Endothelial cell of umbilical vein (primary cell): ENCODE data around the gene FZD7. TPM values are rescaled to one million over a fixed set of nuclear protein-coding genes. Genes with fewer than 3 reads are reported as not detected.

Experiments
- BruUV-seq: library from RNA; stranded (reverse); fragments of 400-500 nt; replicated peaks from 2 replicates; lab custom pipeline; 2021; lab: Mats Ljungman, UMichigan
- CTCF ChIA-PET: fragments of 300-600, 350-600 bp; sonication (Branson Sonifier 250); formaldehyde crosslinking; loops from one replicate; lab custom pipeline; 2021; ENCODE audit warnings: antibody characterized with exemption, inconsistent platforms; lab: Charles Lee
- POLR2A ChIA-PET: fragments of 300-600, 350-600 bp; sonication (Branson Sonifier 250); formaldehyde crosslinking; loops from one replicate; lab custom pipeline; 2021; ENCODE audit warnings: antibody characterized with exemption, inconsistent platforms; lab: Charles Lee
- DNase-seq: peaks from one replicate; pipeline ENCODE4 v3.0.0-alpha.2; 2011; ENCODE audit warnings: low read depth, low spot score
- FAIRE-seq: peaks from 2 replicates; lab custom pipeline; 2011; peaks lifted over from hg19 to GRCh38; lab: Jason Lieb, UNC
- H2AFZ ChIP-seq: 2 replicates; pipeline ENCODE4 v1.6.0; 2012; ENCODE audit warnings: low read depth, low read length, control low read depth, inconsistent platforms
- H3K27ac ChIP-seq: 2 replicates; pipeline ENCODE4 v1.5.1; 2011; ENCODE audit warnings: low read depth, mild to moderate bottlenecking, control low read depth, low read length, moderate library complexity; ENCODE audit not compliant: insufficient read depth
- H3K27me3 ChIP-seq, 2 experiments: 2 replicates each; pipeline versions ENCODE4 v1.6.0 to v1.6.1; 2011; ENCODE audit warnings: low read length in 2 of 2, mixed read lengths in 1 of 2; ENCODE audit not compliant: control insufficient read depth in 2 of 2, insufficient read depth in 2 of 2
- H3K36me3 ChIP-seq, 2 experiments: 2 replicates in 1 of 2; 3 replicates in 1 of 2; pipeline ENCODE4 v1.5.1; 2011; ENCODE audit warnings: low read length in 2 of 2, mild to moderate bottlenecking in 1 of 2, moderate library complexity in 1 of 2; ENCODE audit not compliant: control insufficient read depth in 2 of 2, insufficient read depth in 2 of 2; ENCODE audit errors: extremely low read depth in 1 of 2
- H3K4me1 ChIP-seq: 3 replicates; pipeline ENCODE4 v1.5.1; 2011; ENCODE audit warnings: mild to moderate bottlenecking, low read length; ENCODE audit not compliant: control insufficient read depth, insufficient read depth; ENCODE audit errors: extremely low read depth
- H3K4me2 ChIP-seq: 2 replicates; pipeline ENCODE4 v1.6.1; 2011; ENCODE audit warnings: low read length, control low read depth, mixed read lengths; ENCODE audit not compliant: insufficient read depth
- H3K4me3 ChIP-seq, 3 experiments: fragments of 200-600 bp in 1 of 3; sonication (generic), shearing (Covaris generic) in 1 of 3; replicated peaks in 1 of 3; 2 replicates each; pipeline ENCODE4 v1.5.1; 2011 to 2016; ENCODE audit warnings: control low read depth in 3 of 3, low read length in 3 of 3, mild to moderate bottlenecking in 2 of 3, inconsistent platforms in 1 of 3, low read depth in 1 of 3, moderate library complexity in 1 of 3; ENCODE audit not compliant: insufficient read depth in 1 of 3
- H3K79me2 ChIP-seq: 2 replicates; pipeline ENCODE4 v1.6.0; 2012; ENCODE audit warnings: low read length, inconsistent platforms; ENCODE audit not compliant: control insufficient read depth, insufficient read depth
- H3K9ac ChIP-seq: replicated peaks from 2 replicates; pipeline ENCODE3; 2011; ENCODE audit warnings: low read length, control low read depth; ENCODE audit not compliant: insufficient read depth; ENCODE audit errors: extremely low read depth
- H3K9me1 ChIP-seq: replicated peaks from 3 replicates; pipeline ENCODE4 v1.6.0; 2011; ENCODE audit warnings: mild to moderate bottlenecking, low read length; ENCODE audit not compliant: control insufficient read depth, insufficient read depth; ENCODE audit errors: extremely low read depth
- H3K9me3 ChIP-seq: replicated peaks from 2 replicates; pipeline ENCODE4 v1.5.1; 2012; ENCODE audit warnings: low read length, inconsistent platforms; ENCODE audit not compliant: control insufficient read depth, insufficient read depth
- H4K20me1 ChIP-seq: replicated peaks from 2 replicates; pipeline ENCODE3; 2011; ENCODE audit warnings: mild to moderate bottlenecking, low read length; ENCODE audit not compliant: control insufficient read depth, insufficient read depth; ENCODE audit errors: extremely low read depth
- CTCF ChIP-seq, 2 donors: IDR thresholded peaks; 1 replicate in 1 of 2; 2 replicates in 1 of 2; pipeline ENCODE4 v1.5.1; 2011; ENCODE audit warnings: low read length in 2 of 2, mild to moderate bottlenecking in 2 of 2, moderate library complexity in 2 of 2, control low read depth in 1 of 2, inconsistent platforms in 1 of 2, low read depth in 1 of 2; ENCODE audit not compliant: insufficient read depth in 1 of 2; ENCODE audit errors: extremely low read depth in 1 of 2
- EZH2 ChIP-seq: IDR thresholded peaks from 2 replicates; pipeline ENCODE4 v1.6.1; 2012; ENCODE audit warnings: borderline replicate concordance, low read depth, mild to moderate bottlenecking, moderate library complexity, low read length, inconsistent platforms; ENCODE audit not compliant: severe bottlenecking
- FOS ChIP-seq: IDR thresholded peaks from 2 replicates; pipeline ENCODE4 v1.6.1; 2011; ENCODE audit warnings: mild to moderate bottlenecking, low read length, moderate library complexity, borderline replicate concordance; ENCODE audit not compliant: insufficient read depth
- GATA2 ChIP-seq: IDR thresholded peaks from 2 replicates; pipeline ENCODE4 v1.7.0; 2011; ENCODE audit warnings: low read depth, mild to moderate bottlenecking, moderate library complexity, mixed read lengths, low read length; ENCODE audit not compliant: insufficient read length, insufficient read depth
- JUN ChIP-seq: IDR thresholded peaks from 2 replicates; pipeline ENCODE4 v1.6.1; 2011; ENCODE audit warnings: borderline replicate concordance, low read depth; ENCODE audit not compliant: insufficient read length, insufficient read depth
- MAX ChIP-seq: IDR thresholded peaks from 2 replicates; pipeline ENCODE4 v1.6.1; 2011; ENCODE audit not compliant: insufficient read depth, insufficient read length
- MYC ChIP-seq: IDR thresholded peaks from one replicate; pipeline ENCODE4 v1.6.1; 2011; ENCODE audit warnings: mild to moderate bottlenecking, low read depth, low read length
- POLR2A ChIP-seq: IDR thresholded peaks from 2 replicates; pipeline ENCODE4 v1.6.1; 2012; ENCODE audit warnings: low read depth, mild to moderate bottlenecking, control low read depth, low read length
- POLR2AphosphoS5 ChIP-seq: IDR thresholded peaks from 2 replicates; pipeline ENCODE4 v1.6.1; 2012; ENCODE audit warnings: low read depth, mild to moderate bottlenecking, control low read depth, low read length, moderate library complexity; ENCODE audit not compliant: insufficient read depth
- dilution Hi-C: fragments of 300-500 bp; cut with MboI; formaldehyde crosslinking; loops from one replicate; pipeline ENCODE4 v1.15.0; 2019; ENCODE audit warnings: low sequenced_read_pairs; ENCODE audit not compliant: extremely low pct_ligation_motif_present
- intact Hi-C: fragments of 100-400 bp; cut with micrococcal nuclease; formaldehyde crosslinking; loops from one replicate; pipeline ENCODE4 v1.10.0; 2022
- polyA plus RNA-seq, 4 experiments: library from polyadenylated mRNA; depleted of rRNA in 3 of 4; stranded (reverse) in 3 of 4; unstranded in 1 of 4; fragments of >200 nt; gene quantifications; 2 replicates each; pipeline versions ENCODE4 v1.2.1 to v1.2.3, GENCODE V29; 2011 to 2012; ENCODE audit warnings: missing spikeins in 1 of 4
- total RNA-seq: library from RNA; stranded (reverse); gene quantifications from 2 replicates; pipeline ENCODE4 v1.2.3, GENCODE V29; 2021

Gene FZD7
- total and polyA plus RNA-seq, 2 donors (not counting 3 experiments of a cell fraction or from before 2014, with no cell fraction given), result 0.15 to 0.29 TPM

GRCh38 chr2:202016579-202017227 is 17.0 kb upstream of the FZD7 start:
- no peak for DNase-seq
- BruUV-seq, result no TSS peak
- no peak overlapping the region for H2AFZ ChIP-seq
- no peaks in the 10 kb centered on the region for H3K4me1 ChIP-seq
- FAIRE-seq, result no peak
- H3K36me3 ChIP-seq, result no peaks in the 10 kb centered on the region
- H3K79me2 ChIP-seq, result no peaks in the 10 kb centered on the region
- TF ChIP-seq JUN (no peak), POLR2A (no peak), CTCF (IDR thresholded peaks at IDR 0.05; ENCODE audit: extremely low read depth in 1 of 2, insufficient read depth in 1 of 2, low read depth in 1 of 2, low read length in 2 of 2) (no peak), MAX (no peak), FOS (no peak), POLR2AphosphoS5 (no peak), MYC (no peak), GATA2 (no peak), EZH2 (no peak)
- ChIA-PET POLR2A (no interaction called here), CTCF (interaction anchor here (0.6 kb wide), 1 partner anchor 111 kb away, joined by 3 read pairs; no protein-coding TSS in a partner anchor)
- no peaks in the 10 kb centered on the region for H3K9me1 ChIP-seq
- no peak overlapping the region for H3K4me2 ChIP-seq
- H3K9me3 ChIP-seq, result no peaks in the 10 kb centered on the region
- no peak overlapping the region for H3K27ac ChIP-seq
- intact Hi-C loops, result no loop called here
- no peaks in the 10 kb centered on the region for H4K20me1 ChIP-seq
- H3K9ac ChIP-seq, result no peak overlapping the region
- peaks cover 8 to 18% of the 10 kb centered on the region in 2 experiments for H3K27me3 ChIP-seq
- H3K4me3 ChIP-seq, result no peak overlapping the region
- dilution Hi-C loops, result no loop called here
